MG63 (cell line): ENCODE data around the gene LHX5. TPM values are rescaled to one million over a fixed set of nuclear protein-coding genes. Genes with fewer than 3 reads are reported as not detected.
A peak's percentile ranks its signal among the peaks of the same experiment; 100 is the strongest.

Source experiments
- DNase-seq: peaks from one replicate; pipeline ENCODE4 v3.0.0-alpha.2; 2020
- H3K27me3 ChIP-seq: fragments of 250-450 bp; sonication (Bioruptor Pico); 2 replicates; pipeline ENCODE4 v1.5.1; 2020; ENCODE audit warnings: mild to moderate bottlenecking, moderate library complexity
- H3K36me3 ChIP-seq: fragments of 250-450 bp; sonication (Bioruptor Pico); 2 replicates; pipeline ENCODE4 v1.5.1; 2020; ENCODE audit warnings: mild to moderate bottlenecking, moderate library complexity
- H3K4me3 ChIP-seq: fragments of 250-450 bp; sonication (Bioruptor Pico); 2 replicates; pipeline ENCODE4 v1.5.1; 2020; ENCODE audit warnings: mild to moderate bottlenecking, moderate library complexity
- H3K9me3 ChIP-seq: fragments of 250-450 bp; sonication (Bioruptor Pico); 2 replicates; pipeline ENCODE4 v1.5.1; 2020; ENCODE audit warnings: mild to moderate bottlenecking, moderate library complexity
- total RNA-seq: library from RNA; depleted of rRNA; stranded (reverse); fragments of >200 nt; shearing (Covaris generic); gene quantifications from 2 replicates; pipeline ENCODE4 v1.2.3, GENCODE V29; 2014; ENCODE audit warnings: low replicate concordance

The LHX5 gene
- total RNA-seq, 1 experiment from 2014 or later, result not detected

GRCh38 chr12:113480336-113480971, 8.8 kb upstream of the LHX5 start:
- H3K27me3 ChIP-seq, result peaks cover 48% of the 10 kb centered on the region

DNA sequence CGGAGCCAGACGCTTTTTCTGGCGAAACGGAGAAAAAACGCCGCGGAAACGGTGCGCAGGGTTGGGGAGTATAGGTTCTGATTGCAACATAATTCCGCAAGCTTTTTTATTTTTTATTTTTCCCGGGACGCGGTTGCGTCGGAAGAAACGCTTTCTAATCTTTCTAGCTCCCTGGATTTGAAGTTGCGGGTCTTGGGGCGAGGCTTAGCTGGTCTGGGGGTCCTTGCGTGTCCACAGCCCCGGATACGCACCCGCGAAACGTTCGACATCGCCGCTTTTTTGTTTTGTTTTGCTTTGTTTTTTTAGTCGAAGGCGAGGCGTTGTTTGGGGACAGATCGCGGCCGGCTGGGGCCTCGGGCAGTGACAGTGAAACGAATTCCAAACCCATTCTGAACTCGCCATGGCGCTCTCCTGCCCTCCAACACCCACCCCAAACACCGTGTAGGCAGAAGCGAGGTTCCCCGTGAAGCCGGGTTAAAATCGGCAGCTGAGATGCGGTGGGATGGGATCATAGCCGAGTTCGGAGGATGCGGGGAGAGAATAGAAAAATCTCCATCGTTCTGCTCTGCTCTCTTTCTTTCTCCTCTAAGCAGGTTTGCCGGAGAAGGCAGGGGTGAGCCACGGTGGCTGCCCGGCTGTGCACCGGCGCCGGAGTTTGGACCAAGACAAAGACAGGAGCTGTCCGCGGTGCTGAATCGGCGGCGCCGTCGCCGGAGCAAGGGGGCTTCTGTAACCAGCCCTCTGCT, 8.1 kb upstream of the LHX5 start:
- peaks cover 2% of the 10 kb centered on the region; the same call in 1 of the 2 replicates for H3K9me3 ChIP-seq
- no peak overlapping the region for H3K4me3 ChIP-seq
- H3K36me3 ChIP-seq, result no peaks in the 10 kb centered on the region
- DNase-seq, result peak; percentile 36
- peaks cover 55% of the 10 kb centered on the region for H3K27me3 ChIP-seq

More at GRCh38 chr12:113480336-113480971, 8.8 kb upstream of the LHX5 start:
- Histone ChIP-seq H3K36me3 (no peaks in the 10 kb centered on the region), H3K9me3 (peaks cover 2% of the 10 kb centered on the region; the same call in 1 of the 2 replicates), H3K4me3 (no peak overlapping the region)
- DNase-seq, result no peak

DNA sequence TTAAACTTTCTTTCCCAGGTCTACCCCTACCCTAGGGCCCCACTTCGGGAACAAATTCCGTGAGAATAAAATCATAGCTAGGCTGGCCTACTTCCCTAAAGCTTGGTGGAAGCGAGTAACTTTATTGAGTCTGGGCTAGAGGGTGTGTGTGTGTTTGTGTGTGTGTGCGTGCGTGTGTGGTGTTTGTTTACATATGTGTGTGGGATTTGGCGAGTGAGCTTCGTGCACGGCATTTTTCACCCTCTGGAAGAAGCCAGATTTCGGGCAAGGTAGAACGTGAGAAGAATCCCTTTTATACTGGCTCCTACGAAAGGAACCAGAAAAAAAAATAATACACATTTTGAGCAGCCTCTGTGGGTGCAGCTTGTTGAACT, 7.5 kb upstream of the LHX5 start:
- Histone ChIP-seq H3K36me3 (no peaks in the 10 kb centered on the region), H3K27me3 (peaks cover 59% of the 10 kb centered on the region), H3K9me3 (peaks cover 2% of the 10 kb centered on the region; the same call in 1 of the 2 replicates), H3K4me3 (no peak overlapping the region)
- no peak for DNase-seq

DNA sequence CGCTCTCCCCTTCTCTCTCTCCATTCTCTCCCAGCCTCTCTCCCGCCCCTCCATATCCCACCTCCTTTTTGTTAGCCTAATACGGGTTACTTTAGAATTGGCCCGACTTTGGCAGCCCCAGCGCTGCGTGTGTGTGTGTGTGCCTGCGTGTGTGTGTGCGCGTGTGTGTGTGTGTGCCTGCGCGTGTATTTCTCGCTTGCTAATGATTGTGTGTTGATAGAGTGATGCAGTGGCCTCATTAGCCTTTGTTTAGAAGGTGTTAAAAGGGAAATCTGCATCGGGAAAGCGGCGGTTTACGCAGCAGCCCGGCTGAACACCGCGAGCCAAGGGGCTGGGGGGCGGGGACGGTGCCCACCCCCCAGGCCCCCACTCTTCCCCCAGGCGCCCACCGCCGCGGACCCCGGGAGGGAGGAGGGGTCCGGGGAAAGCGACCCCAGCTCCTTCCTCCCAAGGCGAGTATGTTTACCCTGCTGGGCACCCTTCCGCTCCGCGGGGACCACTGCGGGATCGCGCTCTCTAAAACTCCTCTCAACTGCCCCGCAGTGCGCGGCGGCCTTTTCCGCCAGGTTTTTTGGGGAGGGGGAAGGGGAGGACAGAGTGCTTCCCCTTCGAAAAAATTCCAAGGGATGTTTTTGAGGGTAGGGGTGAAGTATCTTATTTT, 6.8 kb upstream of the LHX5 start:
- no peak for DNase-seq
- Histone ChIP-seq H3K9me3 (peaks cover 2% of the 10 kb centered on the region; the same call in 1 of the 2 replicates), H3K4me3 (no peak overlapping the region), H3K27me3 (peaks cover 64% of the 10 kb centered on the region), H3K36me3 (no peaks in the 10 kb centered on the region)

DNA sequence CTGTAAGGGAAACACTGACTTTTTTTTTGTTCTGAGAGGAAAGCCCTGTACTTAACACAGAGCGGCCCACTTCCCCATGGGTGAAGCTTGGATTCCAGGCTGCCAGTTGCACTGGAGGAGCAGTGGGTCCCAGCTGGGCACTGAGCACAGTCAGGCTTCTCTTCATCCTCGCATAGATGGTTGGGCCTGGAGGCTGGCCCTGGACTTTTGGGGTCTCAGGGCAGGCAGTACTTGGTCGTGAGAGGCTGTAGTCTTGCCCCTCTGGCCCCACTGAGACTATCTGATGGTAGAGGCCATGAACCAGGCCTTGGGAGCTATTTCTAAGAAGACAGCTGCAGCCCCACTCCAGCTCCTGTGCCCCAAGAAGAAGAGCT, 6.2 kb upstream of the LHX5 start:
- H3K9me3 ChIP-seq, result peaks cover 2% of the 10 kb centered on the region; the same call in 1 of the 2 replicates
- H3K36me3 ChIP-seq, result no peaks in the 10 kb centered on the region
- peaks cover 71% of the 10 kb centered on the region for H3K27me3 ChIP-seq
- H3K4me3 ChIP-seq, result no peak overlapping the region
- no peak for DNase-seq

DNA sequence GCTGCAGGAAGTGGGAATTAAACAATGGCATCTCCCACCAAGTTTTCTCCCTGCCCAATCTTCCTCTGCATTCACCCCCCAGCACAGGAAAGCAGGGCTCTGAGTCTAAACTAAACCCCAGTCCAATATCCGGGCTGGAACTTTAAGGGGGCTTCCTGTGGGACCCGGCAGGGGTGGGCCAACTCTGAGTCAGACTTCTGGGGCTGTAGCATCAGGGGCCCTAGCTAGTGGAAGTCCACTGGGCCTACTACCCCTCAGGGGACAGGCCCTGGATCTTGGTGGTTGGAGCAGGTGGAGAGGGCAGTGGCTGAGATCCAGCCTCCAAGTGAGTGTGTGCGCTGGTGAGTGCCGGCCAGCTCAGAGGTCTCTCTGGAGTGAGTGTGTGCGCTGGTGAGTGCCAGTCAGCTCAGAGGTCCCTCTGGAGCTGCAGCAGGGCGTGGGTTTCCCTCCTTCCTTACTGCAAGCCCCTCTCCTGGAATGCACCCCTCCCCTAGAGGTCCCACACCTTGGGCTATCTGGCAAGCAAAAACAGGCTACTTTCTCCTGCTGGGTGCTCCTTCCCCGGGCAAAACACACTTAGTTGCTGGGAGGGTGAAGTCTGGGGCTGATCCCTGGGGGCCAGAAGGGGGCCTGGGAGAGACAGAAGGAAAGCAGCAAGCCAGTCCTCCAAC, 5.6 kb upstream of the LHX5 start:
- Histone ChIP-seq H3K36me3 (no peaks in the 10 kb centered on the region), H3K4me3 (no peak overlapping the region), H3K9me3 (peaks cover 2% of the 10 kb centered on the region; the same call in 1 of the 2 replicates), H3K27me3 (peaks cover 74% of the 10 kb centered on the region)
- no peak for DNase-seq

- DNase-seq, result no peak
- Histone ChIP-seq H3K9me3 (peaks cover 2% of the 10 kb centered on the region; the same call in 1 of the 2 replicates), H3K4me3 (no peak overlapping the region), H3K36me3 (no peaks in the 10 kb centered on the region), H3K27me3 (peaks cover 83% of the 10 kb centered on the region)
Measured at GRCh38 chr12:113476176-113476986, 4.7 kb upstream of the LHX5 start.

DNA sequence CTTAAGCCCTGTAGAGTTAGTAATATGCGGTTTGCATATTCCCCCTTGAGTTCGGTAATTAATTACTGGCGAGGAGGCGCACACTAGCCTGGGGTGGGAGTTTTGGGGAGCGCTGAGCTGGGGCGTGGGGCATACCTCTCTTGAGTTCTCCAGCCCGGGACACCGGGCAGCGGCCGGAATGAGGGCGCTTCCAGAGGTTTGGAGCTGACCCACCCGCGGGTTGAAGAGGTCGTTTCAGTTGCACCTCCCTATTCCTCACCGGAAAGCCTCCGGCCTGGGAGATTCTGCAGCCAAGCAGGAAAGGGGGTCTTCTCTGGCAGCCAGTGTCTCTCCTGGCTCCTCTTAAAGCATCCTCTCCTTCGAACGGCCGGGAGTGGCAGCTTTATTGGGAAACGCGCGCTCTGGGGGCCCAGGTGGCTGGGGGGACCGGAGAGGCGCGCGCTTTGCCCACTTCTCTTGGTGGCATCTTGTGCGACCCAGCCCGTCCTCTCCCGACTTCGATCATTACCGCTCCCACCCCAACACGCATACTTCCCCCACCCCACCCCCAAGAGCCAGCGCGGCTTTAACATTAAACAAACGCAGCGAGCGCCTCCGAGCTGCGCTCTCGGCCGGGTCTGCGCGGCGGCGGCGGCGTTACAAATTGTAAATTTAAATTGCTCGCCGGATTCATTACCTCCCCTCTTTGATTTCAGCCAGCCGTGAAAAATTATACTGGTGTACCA, 3.9 kb upstream of the LHX5 start:
- no peak overlapping the region for H3K4me3 ChIP-seq
- H3K36me3 ChIP-seq, result no peaks in the 10 kb centered on the region
- peaks cover 90% of the 10 kb centered on the region for H3K27me3 ChIP-seq
- DNase-seq, result no peak
- H3K9me3 ChIP-seq, result peaks cover 2% of the 10 kb centered on the region; the same call in 1 of the 2 replicates

DNA sequence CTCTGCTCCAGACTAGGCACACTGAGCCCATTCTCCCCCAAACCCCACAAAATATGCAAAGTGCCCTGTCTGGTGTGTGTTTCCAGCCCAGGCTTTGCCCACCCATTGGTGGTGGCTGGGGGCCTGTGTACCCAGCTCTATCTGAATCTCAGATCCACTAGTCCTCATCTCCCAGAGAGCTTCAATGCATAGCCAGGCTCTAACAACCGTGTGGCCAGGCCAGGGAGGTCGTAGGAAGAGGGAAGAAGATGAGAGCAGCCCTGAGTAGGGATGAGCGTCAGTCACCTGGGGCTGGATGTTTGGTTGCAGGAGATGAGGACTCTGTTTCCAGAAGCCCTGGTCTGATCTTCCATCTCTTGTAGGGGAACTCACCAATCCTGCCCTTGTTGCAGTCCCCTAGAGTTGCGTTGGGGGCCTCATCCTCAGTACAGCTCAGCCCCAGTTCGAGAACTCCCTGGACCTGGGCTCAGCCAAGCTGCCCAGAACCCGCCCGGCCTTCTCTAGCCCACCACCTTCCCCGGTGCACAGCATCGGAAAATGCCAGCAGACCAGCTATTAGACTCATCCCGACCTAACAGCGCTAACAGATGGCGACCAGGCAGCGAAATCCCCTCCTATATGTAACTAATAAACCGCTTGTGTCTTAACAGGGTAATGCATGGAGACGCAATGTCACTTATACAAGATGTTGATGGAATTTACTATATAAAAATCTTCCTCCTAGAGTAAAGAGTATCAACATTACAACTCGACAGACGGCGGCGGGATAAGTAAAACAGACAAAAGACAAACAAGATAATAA, 3.2 kb upstream of the LHX5 start:
- H3K9me3 ChIP-seq, result no peaks in the 10 kb centered on the region; the same call in 1 of the 2 replicates
- peaks cover 90% of the 10 kb centered on the region for H3K27me3 ChIP-seq
- no peak for DNase-seq
- no peak overlapping the region for H3K4me3 ChIP-seq
- no peaks in the 10 kb centered on the region for H3K36me3 ChIP-seq

- Histone ChIP-seq H3K4me3 (no peak overlapping the region), H3K9me3 (no peaks in the 10 kb centered on the region), H3K27me3 (peaks cover 90% of the 10 kb centered on the region), H3K36me3 (no peaks in the 10 kb centered on the region)
- no peak for DNase-seq
Measured at GRCh38 chr12:113473942-113474341, 2.3 kb upstream of the LHX5 start.

DNA sequence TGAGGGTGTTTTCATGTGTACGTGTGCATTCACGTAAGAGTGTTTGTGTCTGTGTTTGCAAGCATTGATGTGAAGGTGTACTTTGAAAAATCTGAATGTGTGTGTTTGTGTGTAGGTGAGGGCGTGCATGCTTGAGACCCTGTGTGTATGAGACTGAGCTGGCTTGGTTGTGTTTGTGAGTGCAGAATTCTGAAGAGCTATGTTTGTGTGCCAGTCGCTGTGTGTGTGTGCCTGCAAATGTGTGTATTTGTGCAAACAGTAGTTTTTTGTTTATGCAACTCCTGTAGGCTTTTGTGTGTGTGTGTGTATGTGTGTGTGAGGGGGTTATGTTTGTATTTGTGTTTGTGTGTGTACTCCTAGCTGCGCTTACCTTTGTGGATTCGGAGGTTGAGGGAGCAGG, 1.7 kb upstream of the LHX5 start:
- no peaks in the 10 kb centered on the region for H3K36me3 ChIP-seq
- DNase-seq, result no peak
- no peaks in the 10 kb centered on the region for H3K9me3 ChIP-seq
- no peak overlapping the region for H3K4me3 ChIP-seq
- H3K27me3 ChIP-seq, result peaks cover 90% of the 10 kb centered on the region

DNA sequence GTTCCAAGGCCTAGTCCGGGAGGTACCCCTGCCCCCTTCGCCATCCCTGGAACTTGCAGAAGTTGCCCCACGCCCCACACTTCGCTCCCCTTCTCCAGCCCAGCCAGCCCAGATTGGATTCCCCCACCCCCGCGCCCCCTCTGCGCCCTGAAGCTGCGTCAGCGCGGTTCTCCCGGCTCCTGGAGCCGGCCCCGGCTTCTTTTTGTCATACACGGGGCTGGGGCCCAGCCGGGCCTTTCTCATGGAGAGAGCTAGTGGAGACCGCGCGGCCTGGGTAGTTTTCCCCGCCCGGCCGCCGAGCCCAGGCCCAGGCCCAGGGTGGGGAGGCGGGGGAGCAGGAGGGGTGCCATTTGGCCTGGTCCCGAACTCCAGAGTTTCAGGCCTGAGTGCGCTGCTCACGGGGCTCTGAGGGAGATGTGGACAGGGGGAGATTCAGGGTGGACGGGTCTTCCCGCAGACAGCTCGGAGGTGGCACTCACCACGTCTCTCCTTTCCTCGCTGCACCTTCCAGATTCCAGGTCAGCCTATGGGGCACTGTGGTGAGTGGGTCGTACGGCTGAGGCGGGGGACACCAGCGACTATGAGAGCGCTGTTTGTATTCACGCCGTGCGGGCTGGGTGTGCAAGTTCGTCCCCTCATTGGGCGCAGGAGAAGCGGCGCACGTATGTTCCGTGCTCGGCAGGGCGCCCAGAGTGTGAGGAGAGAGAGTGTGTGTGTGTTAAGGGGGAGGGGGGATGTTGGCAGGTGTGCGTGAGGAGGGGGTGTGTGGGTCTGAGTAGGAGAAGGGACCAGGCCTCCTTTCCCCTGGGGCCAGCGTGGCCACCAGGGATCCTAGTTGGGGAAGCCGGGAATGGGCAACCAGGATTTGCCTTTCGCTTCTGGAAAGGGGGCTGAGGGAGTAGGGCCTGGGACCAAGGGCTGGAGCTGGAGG, 785 bp upstream of the LHX5 start:
- Histone ChIP-seq H3K4me3 (no peak overlapping the region), H3K9me3 (no peaks in the 10 kb centered on the region), H3K36me3 (no peaks in the 10 kb centered on the region), H3K27me3 (peaks cover 90% of the 10 kb centered on the region)
- no peak for DNase-seq

GRCh38 chr12:113470871-113471618, 626 bp downstream of the LHX5 start:
- no peak for DNase-seq
- Histone ChIP-seq H3K4me3 (no peak overlapping the region), H3K36me3 (no peaks in the 10 kb centered on the region), H3K9me3 (no peaks in the 10 kb centered on the region), H3K27me3 (peaks cover 98% of the 10 kb centered on the region)
